SU-DHL-6 (cell line): ENCODE data around the gene RAD51B.

Experiments
- H2AFZ ChIP-seq: fragments of 200-600 bp; sonication (generic); 2 replicates; pipeline ENCODE4 v1.6.1; 2014; ENCODE audit warnings: low read depth, mild to moderate bottlenecking, moderate library complexity, mixed read lengths, antibody characterized with exemption, low read length; ENCODE audit not compliant: severe bottlenecking
- H3F3A ChIP-seq: fragments of 200-600 bp; shearing (Covaris generic); 2 replicates; pipeline ENCODE4 v1.6.0; 2016; ENCODE audit warnings: antibody characterized with exemption, mild to moderate bottlenecking; ENCODE audit not compliant: insufficient read depth
- H3K27ac ChIP-seq: fragments of 200-600 bp; sonication (generic); 2 replicates; pipeline ENCODE4 v1.5.1; 2016; ENCODE audit warnings: low read depth, mild to moderate bottlenecking, low read length, moderate library complexity, mixed read lengths
- H3K27me3 ChIP-seq: fragments of 200-600 bp; sonication (generic), shearing (Covaris generic); 2 replicates; pipeline ENCODE4 v1.6.0; 2014; ENCODE audit warnings: mild to moderate bottlenecking, low read length
- H3K36me3 ChIP-seq: fragments of 200-600 bp; sonication (generic); 2 replicates; pipeline ENCODE4 v1.6.1; 2014; ENCODE audit warnings: mild to moderate bottlenecking, low read length, mixed read lengths
- H3K4me2 ChIP-seq: fragments of 300-600, 200-600 bp; shearing (Covaris generic), sonication (generic); 2 replicates; pipeline ENCODE4 v1.6.0; 2014; ENCODE audit warnings: low read length, low read depth, mild to moderate bottlenecking; ENCODE audit not compliant: poor library complexity, severe bottlenecking
- H3K4me3 ChIP-seq: fragments of 200-600 bp; sonication (generic); 2 replicates; pipeline ENCODE4 v1.5.1; 2014; ENCODE audit warnings: antibody characterized with exemption, low read length, mild to moderate bottlenecking, mixed read lengths; ENCODE audit not compliant: insufficient read depth, poor library complexity, severe bottlenecking
- H3K79me2 ChIP-seq: fragments of 200-600 bp; sonication (generic); 2 replicates; pipeline ENCODE4 v1.6.1; 2014; ENCODE audit warnings: mild to moderate bottlenecking, low read length, moderate library complexity; ENCODE audit not compliant: insufficient read depth
- H3K9ac ChIP-seq: fragments of 200-600 bp; sonication (generic); 2 replicates; pipeline ENCODE4 v1.7.0; 2014; ENCODE audit warnings: mild to moderate bottlenecking, low read length
- H3K9me2 ChIP-seq: fragments of 200-600 bp; sonication (generic); replicated peaks from 2 replicates; pipeline ENCODE4 v1.6.1; 2014; ENCODE audit warnings: low read length; ENCODE audit not compliant: insufficient read depth
- H3K9me3 ChIP-seq: fragments of 200-600 bp; sonication (generic); 2 replicates; pipeline ENCODE4 v1.6.1; 2014; ENCODE audit warnings: low read length, mixed read lengths; ENCODE audit not compliant: insufficient read depth
- H4K20me1 ChIP-seq: fragments of 200-600 bp; sonication (generic); 2 replicates; pipeline ENCODE4 v1.6.1; 2014; ENCODE audit warnings: low read depth, mild to moderate bottlenecking, antibody characterized with exemption, low read length, moderate library complexity, mixed read lengths
- CTCF ChIP-seq: fragments of 200-600 bp; sonication (generic); IDR thresholded peaks from one replicate; pipeline ENCODE4 v1.5.1; 2017; ENCODE audit warnings: antibody characterized with exemption, mild to moderate bottlenecking, low read length, moderate library complexity; ENCODE audit not compliant: insufficient read depth, poor library complexity, severe bottlenecking
- EZH2phosphoT487 ChIP-seq: fragments of 200-600 bp; sonication (generic), shearing (Covaris generic); conservative IDR thresholded peaks from 2 replicates; pipeline ENCODE4 v1.6.1; 2018; ENCODE audit warnings: mild to moderate bottlenecking, antibody characterized with exemption, low read length, moderate library complexity, mixed read lengths

The RAD51B gene

GRCh38 chr14:68109132-68109900 is 289.7 kb downstream of the RAD51B start:
- H3K9ac ChIP-seq: no peak overlapping the region

GRCh38 chr14:68111097-68111852 is 291.7 kb downstream of the RAD51B start:
- TF ChIP-seq EZH2phosphoT487: no peak
- no peak for TF ChIP-seq CTCF
- no peak overlapping the region for H3K27ac ChIP-seq
- H3K9me2 ChIP-seq: no peaks in the 10 kb centered on the region
- H3K4me3 ChIP-seq: no peak overlapping the region
- no peaks in the 10 kb centered on the region for H3K9me3 ChIP-seq
- no peaks in the 10 kb centered on the region for H3F3A ChIP-seq
- H3K27me3 ChIP-seq: no peaks in the 10 kb centered on the region
- no peaks in the 10 kb centered on the region for H4K20me1 ChIP-seq
- H3K79me2 ChIP-seq: no peaks in the 10 kb centered on the region
- no peaks in the 10 kb centered on the region for H3K36me3 ChIP-seq
- no peak overlapping the region for H2AFZ ChIP-seq
- no peak overlapping the region for H3K9ac ChIP-seq
- no peak overlapping the region for H3K4me2 ChIP-seq

More at GRCh38 chr14:68109132-68109900, 289.7 kb downstream of the RAD51B start:
- no peaks in the 10 kb centered on the region for H3K9me2 ChIP-seq
- no peaks in the 10 kb centered on the region for H3K36me3 ChIP-seq
- H4K20me1 ChIP-seq: no peaks in the 10 kb centered on the region
- no peaks in the 10 kb centered on the region for H3K79me2 ChIP-seq
- no peak overlapping the region for H3K4me3 ChIP-seq
- no peak overlapping the region for H3K4me2 ChIP-seq
- H3K9me3 ChIP-seq: no peaks in the 10 kb centered on the region
- no peaks in the 10 kb centered on the region for H3F3A ChIP-seq
- TF ChIP-seq CTCF (no peak), EZH2phosphoT487 (no peak)
- H3K27ac ChIP-seq: no peak overlapping the region
- no peak overlapping the region for H2AFZ ChIP-seq
- no peaks in the 10 kb centered on the region for H3K27me3 ChIP-seq

DNA sequence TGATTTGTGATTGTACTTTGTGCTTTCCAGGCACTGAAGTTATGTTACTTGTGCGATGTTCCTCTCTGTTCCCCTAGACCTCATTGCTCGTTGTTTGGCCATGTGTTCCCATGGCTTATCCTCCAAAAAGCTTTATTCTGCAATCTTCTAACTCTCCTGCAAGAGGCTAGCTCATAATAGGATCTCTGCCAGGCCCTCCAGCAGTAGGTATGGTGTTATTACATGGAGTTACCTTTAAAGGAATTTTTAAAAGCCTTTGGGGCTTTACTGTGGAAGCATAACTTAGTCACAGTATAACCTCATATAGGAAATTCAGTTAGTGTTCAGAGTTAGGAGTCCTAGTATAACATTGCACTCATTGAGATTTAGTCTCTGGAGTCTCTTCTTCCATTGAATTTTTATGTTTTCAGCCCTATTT is 292.3 kb downstream of the RAD51B start:
- no peaks in the 10 kb centered on the region for H3K9me2 ChIP-seq
- H3F3A ChIP-seq: no peaks in the 10 kb centered on the region
- no peak overlapping the region for H3K27ac ChIP-seq
- H2AFZ ChIP-seq: no peak overlapping the region
- TF ChIP-seq EZH2phosphoT487: no peak
- no peak for TF ChIP-seq CTCF
- no peaks in the 10 kb centered on the region for H4K20me1 ChIP-seq
- H3K36me3 ChIP-seq: no peaks in the 10 kb centered on the region
- H3K4me2 ChIP-seq: no peak overlapping the region
- no peak overlapping the region for H3K9ac ChIP-seq
- H3K79me2 ChIP-seq: no peaks in the 10 kb centered on the region
- no peaks in the 10 kb centered on the region for H3K27me3 ChIP-seq
- no peaks in the 10 kb centered on the region for H3K9me3 ChIP-seq
- no peak overlapping the region for H3K4me3 ChIP-seq
